Neural cell (in vitro differentiated cells): ENCODE measurements around the gene PKHD1. TPM values are rescaled to one million over a fixed set of nuclear protein-coding genes. Genes with fewer than 3 reads are reported as not detected.

ENCODE experiments used
- H2AFZ ChIP-seq: fragments of 200-600, 300-800 bp; sonication (generic), shearing (Covaris generic); 2 replicates; pipeline ENCODE4 v1.6.0; 2014; ENCODE audit warnings: low read depth, mild to moderate bottlenecking, antibody characterized with exemption, low read length, moderate library complexity
- H3F3A ChIP-seq: fragments of 200-600 bp; shearing (Covaris generic); 2 replicates; pipeline ENCODE4 v1.6.1; 2016; ENCODE audit warnings: mild to moderate bottlenecking, moderate library complexity, mixed read lengths, antibody characterized with exemption, low read length; ENCODE audit not compliant: insufficient read depth, poor library complexity, severe bottlenecking
- H3K27ac ChIP-seq: fragments of 200-600, 300-800 bp; sonication (generic), shearing (Covaris generic); 2 replicates; pipeline ENCODE4 v1.5.1; 2014; ENCODE audit warnings: mild to moderate bottlenecking, low read length, moderate library complexity
- H3K27me3 ChIP-seq: fragments of 300-800, 200-600 bp; sonication (generic), shearing (Covaris generic); 2 replicates; pipeline ENCODE4 v1.6.0; 2014; ENCODE audit warnings: mild to moderate bottlenecking, low read depth, low read length, moderate library complexity; ENCODE audit not compliant: insufficient read depth
- H3K36me3 ChIP-seq: fragments of 300-800, 200-600 bp; sonication (generic), shearing (Covaris generic); 2 replicates; pipeline ENCODE4 v1.5.1; 2014; ENCODE audit warnings: mild to moderate bottlenecking, antibody characterized with exemption, low read length, moderate library complexity; ENCODE audit not compliant: insufficient read depth
- H3K4me2 ChIP-seq: fragments of 300-800, 200-600 bp; sonication (generic), shearing (Covaris generic); 2 replicates; pipeline ENCODE4 v1.6.0; 2014; ENCODE audit warnings: mild to moderate bottlenecking, low read length
- H3K4me3 ChIP-seq: fragments of 300-800, 200-600 bp; sonication (generic), shearing (Covaris generic); 2 replicates; pipeline ENCODE4 v1.5.1; 2014; ENCODE audit warnings: mild to moderate bottlenecking, low read length, moderate library complexity
- H3K79me2 ChIP-seq: fragments of 200-600 bp; shearing (Covaris generic); replicated peaks from 2 replicates; pipeline ENCODE4 v1.6.0; 2014; ENCODE audit warnings: mild to moderate bottlenecking, low read length, moderate library complexity; ENCODE audit not compliant: insufficient read depth
- H3K9ac ChIP-seq: fragments of 300-800, 200-600 bp; sonication (generic), shearing (Covaris generic); 2 replicates; pipeline ENCODE4 v1.6.1; 2016; ENCODE audit warnings: mild to moderate bottlenecking, low read length, mixed read lengths
- H3K9me2 ChIP-seq: fragments of 200-600 bp; shearing (Covaris generic); 2 replicates; pipeline ENCODE4 v1.6.1; 2016; ENCODE audit warnings: mild to moderate bottlenecking, low read length, mixed read lengths; ENCODE audit not compliant: insufficient read depth
- H3K9me3 ChIP-seq: fragments of 200-600, 300-800 bp; sonication (generic), shearing (Covaris generic); 2 replicates; pipeline ENCODE4 v1.6.1; 2016; ENCODE audit warnings: mild to moderate bottlenecking, mixed run types, low read length, moderate library complexity, mixed read lengths
- H4K20me1 ChIP-seq: fragments of 200-600 bp; shearing (Covaris generic); 2 replicates; pipeline ENCODE4 v1.6.1; 2016; ENCODE audit warnings: mild to moderate bottlenecking, mixed run types; ENCODE audit not compliant: insufficient read depth
- CTCF ChIP-seq: fragments of 450-650 bp; IDR thresholded peaks from 2 replicates; pipeline ENCODE4 v1.5.1; 2014; ENCODE audit warnings: antibody characterized with exemption, mild to moderate bottlenecking, moderate library complexity; ENCODE audit not compliant: poor library complexity, severe bottlenecking
- EP300 ChIP-seq: fragments of 450-650 bp; conservative IDR thresholded peaks from 2 replicates; pipeline ENCODE4 v1.6.1; 2014; ENCODE audit warnings: antibody characterized with exemption, mild to moderate bottlenecking, moderate library complexity; ENCODE audit not compliant: poor library complexity, severe bottlenecking
- EZH2 ChIP-seq: fragments of 200-600, 300-800 bp; shearing (Covaris generic), sonication (generic); IDR thresholded peaks from 2 replicates; pipeline ENCODE4 v1.6.1; 2014; ENCODE audit warnings: antibody characterized with exemption, low read length, borderline replicate concordance, mild to moderate bottlenecking; ENCODE audit not compliant: insufficient read depth, poor library complexity, severe bottlenecking
- MXI1 ChIP-seq: fragments of 450-650 bp; conservative IDR thresholded peaks from 2 replicates; pipeline ENCODE4 v1.6.1; 2014; ENCODE audit warnings: antibody characterized with exemption, mild to moderate bottlenecking; ENCODE audit not compliant: poor library complexity, severe bottlenecking
- POLR2AphosphoS5 ChIP-seq: IDR thresholded peaks from 2 replicates; pipeline ENCODE4 v1.6.1; 2012
- RAD21 ChIP-seq: fragments of 450-650 bp; conservative IDR thresholded peaks from 2 replicates; pipeline ENCODE4 v1.6.1; 2014; ENCODE audit warnings: antibody characterized with exemption, mild to moderate bottlenecking, moderate library complexity
- REST ChIP-seq: IDR thresholded peaks from 2 replicates; pipeline ENCODE4 v1.6.1; 2012; ENCODE audit warnings: borderline replicate concordance
- SMC3 ChIP-seq: fragments of 450-650 bp; conservative IDR thresholded peaks from 2 replicates; pipeline ENCODE4 v1.6.1; 2014; ENCODE audit warnings: antibody characterized with exemption, mild to moderate bottlenecking, moderate library complexity; ENCODE audit not compliant: poor library complexity
- TAF1 ChIP-seq: IDR thresholded peaks from 2 replicates; pipeline ENCODE4 v1.6.1; 2012; ENCODE audit warnings: low read depth
- polyA plus RNA-seq: library from polyadenylated mRNA; depleted of rRNA; stranded (reverse); fragments of >200 nt; gene quantifications from 2 replicates; pipeline ENCODE4 v1.2.3, GENCODE V29; 2014

Gene PKHD1
- polyA plus RNA-seq, 1 donor from 2014 or later: not detected

GRCh38 chr6:51648774-51649173 is 438.6 kb downstream of the PKHD1 start:
- Histone ChIP-seq H2AFZ (no peak overlapping the region), H3K36me3 (no peaks in the 10 kb centered on the region), H3K9ac (no peak overlapping the region), H4K20me1 (no peaks in the 10 kb centered on the region), H3K4me2 (no peak overlapping the region), H3K4me3 (no peak overlapping the region), H3K9me3 (no peaks in the 10 kb centered on the region), H3K27ac (no peak overlapping the region), H3K27me3 (no peaks in the 10 kb centered on the region), H3K9me2 (no peaks in the 10 kb centered on the region), H3F3A (no peaks in the 10 kb centered on the region), H3K79me2 (no peaks in the 10 kb centered on the region)
- TF ChIP-seq RAD21 (no peak), CTCF (no peak), TAF1 (no peak), POLR2AphosphoS5 (no peak), EP300 (no peak), SMC3 (no peak), REST (no peak), EZH2 (no peak), MXI1 (no peak)

DNA sequence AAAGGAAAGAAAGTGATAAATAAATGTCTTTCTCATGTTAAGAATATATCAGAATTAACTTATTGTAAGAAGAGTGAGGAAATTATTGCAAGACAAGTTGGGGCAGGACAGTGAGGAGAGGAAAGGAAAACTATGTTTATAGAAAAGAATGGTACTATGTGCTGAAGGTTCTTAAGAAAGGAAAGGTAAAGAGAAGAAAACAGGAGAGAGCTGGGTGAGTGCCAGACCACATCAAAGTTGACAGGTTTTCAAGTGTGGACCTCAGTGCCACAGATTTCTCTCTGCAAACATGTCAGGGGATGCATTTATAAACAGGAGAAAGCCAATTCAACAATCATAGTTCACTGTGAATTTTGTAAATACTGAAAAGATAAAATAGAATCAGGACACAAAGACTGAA is 439.2 kb downstream of the PKHD1 start:
- Histone ChIP-seq H3K79me2 (no peaks in the 10 kb centered on the region), H3K27ac (no peak overlapping the region), H3K27me3 (no peaks in the 10 kb centered on the region), H3K36me3 (no peaks in the 10 kb centered on the region), H3K4me3 (no peak overlapping the region), H3K9ac (no peak overlapping the region), H2AFZ (no peak overlapping the region), H3K4me2 (no peak overlapping the region), H3F3A (no peaks in the 10 kb centered on the region), H4K20me1 (no peaks in the 10 kb centered on the region), H3K9me3 (no peaks in the 10 kb centered on the region), H3K9me2 (no peaks in the 10 kb centered on the region)
- TF ChIP-seq RAD21 (no peak), MXI1 (no peak), EP300 (no peak), SMC3 (no peak), CTCF (no peak), EZH2 (no peak), POLR2AphosphoS5 (no peak), REST (no peak), TAF1 (no peak)
